NT2/D1 (cell line): ENCODE results near the gene C20orf96.

Source experiments
- YY1 ChIP-seq: IDR thresholded peaks from 2 replicates; pipeline ENCODE4 v1.6.1; 2011; ENCODE audit not compliant: insufficient read length, insufficient read depth
- ZNF274 ChIP-seq: IDR thresholded peaks from 2 replicates; pipeline ENCODE4 v1.6.1; 2011; ENCODE audit warnings: mild to moderate bottlenecking, low read depth, low read length

DNA sequence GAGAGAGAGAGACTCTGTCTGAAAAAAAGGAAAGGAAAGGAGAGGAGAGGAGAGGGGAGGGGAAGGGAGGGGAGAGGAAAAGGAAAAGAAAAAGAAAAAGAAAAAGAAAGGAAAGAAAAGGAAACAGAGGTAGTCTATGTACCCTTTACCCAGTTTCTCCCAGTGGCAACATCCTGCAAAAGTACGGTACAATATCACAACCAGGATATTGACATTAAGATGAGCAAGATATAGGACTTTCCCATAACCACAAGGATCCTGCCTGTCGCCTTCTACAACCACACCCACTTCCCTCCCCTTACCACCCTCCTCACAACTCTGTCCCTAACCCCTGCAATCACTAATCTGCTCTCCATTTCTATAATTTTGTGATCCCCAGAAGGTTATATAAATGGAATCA lies 4.0 kb downstream of the C20orf96 start:
- TF ChIP-seq ZNF274 (no peak), YY1 (no peak)
